Superior temporal gyrus (tissue), 1 donor: ENCODE results near the gene TMEM11.
"Not testable (repeated sequence)": the region's sequence is repeated elsewhere in the genome, so short reads cannot be mapped to it uniquely, and the experiment has no call there.

ENCODE experiments used
- DNase-seq: peaks from one replicate; pipeline ENCODE4 v3.0.0-alpha.2; 2016; ENCODE audit errors: extremely low spot score

The TMEM11 gene

DNA sequence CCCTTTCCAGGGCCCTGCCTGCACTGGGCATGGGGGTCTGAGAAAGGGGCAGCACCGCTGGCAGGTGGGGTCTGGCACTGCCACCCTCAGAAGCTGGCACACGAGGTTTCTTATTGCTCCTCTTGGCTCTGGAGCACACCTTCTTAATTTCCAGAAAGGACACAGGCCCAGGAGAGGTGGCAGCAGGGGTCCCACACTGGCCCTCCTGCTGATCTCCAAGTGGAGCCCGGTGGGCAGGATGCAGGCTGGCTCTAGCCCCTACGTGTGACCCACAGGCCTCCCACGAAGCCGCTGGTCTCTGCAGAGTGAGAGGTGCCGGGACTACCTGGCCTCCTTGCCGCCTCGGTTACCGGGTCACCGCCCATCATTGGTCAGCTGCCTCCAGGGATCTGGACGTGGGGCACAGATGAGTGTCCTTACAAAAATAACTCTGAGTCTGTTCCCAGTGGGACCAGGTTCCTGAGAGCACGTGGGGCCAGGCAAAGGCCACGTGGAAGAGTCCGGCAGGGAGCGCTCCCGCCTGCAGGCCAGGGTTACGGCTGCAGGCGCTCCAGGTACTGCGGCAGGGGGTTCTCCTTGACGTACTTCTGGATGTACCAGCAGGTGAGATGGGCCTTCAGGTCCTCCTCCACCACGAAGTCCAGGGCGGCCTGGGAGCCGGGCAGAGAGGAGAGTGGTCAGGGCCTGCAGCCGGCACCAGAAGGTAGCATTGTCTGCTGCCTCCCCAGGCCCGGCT lies 29.0 kb upstream of the TMEM11 start:
- DNase-seq: no peak

DNA sequence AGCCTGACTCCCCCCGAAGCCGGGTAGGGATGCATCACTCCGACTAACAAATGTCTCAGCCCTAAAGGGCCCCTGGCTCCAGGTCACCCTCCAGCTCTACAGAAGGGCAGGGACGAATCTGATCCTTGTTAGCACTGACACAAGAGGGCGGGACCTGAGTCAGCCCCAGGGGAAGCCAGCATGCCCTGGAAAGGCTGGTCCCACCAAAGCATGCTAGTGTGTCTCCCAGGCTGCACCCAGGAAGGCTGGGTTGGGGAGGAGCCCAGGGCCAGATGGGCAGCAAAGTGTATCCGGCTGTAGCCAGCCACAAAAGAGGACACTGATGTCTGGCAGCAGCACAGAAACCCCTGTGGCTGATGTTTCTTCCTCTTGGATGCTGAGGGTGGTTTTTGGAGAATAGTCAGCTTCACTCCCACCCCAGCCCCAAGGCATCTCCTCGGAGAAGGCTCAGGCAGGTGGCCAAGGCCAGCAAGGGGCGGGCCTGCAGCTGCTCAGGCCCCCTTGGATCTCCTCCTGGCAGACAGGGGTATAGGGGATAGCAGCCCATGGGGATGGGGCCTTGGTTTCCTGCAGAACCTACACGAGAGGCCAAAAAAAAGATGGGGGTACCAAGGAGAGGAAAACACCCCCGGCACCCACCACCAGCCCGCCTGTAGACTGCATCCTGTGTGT lies 28.2 kb upstream of the TMEM11 start:
- no peak for DNase-seq

- DNase-seq: no peak
These were observed 27.6 kb upstream of the TMEM11 start for GRCh38 chr17:21241564-21241963.

DNA sequence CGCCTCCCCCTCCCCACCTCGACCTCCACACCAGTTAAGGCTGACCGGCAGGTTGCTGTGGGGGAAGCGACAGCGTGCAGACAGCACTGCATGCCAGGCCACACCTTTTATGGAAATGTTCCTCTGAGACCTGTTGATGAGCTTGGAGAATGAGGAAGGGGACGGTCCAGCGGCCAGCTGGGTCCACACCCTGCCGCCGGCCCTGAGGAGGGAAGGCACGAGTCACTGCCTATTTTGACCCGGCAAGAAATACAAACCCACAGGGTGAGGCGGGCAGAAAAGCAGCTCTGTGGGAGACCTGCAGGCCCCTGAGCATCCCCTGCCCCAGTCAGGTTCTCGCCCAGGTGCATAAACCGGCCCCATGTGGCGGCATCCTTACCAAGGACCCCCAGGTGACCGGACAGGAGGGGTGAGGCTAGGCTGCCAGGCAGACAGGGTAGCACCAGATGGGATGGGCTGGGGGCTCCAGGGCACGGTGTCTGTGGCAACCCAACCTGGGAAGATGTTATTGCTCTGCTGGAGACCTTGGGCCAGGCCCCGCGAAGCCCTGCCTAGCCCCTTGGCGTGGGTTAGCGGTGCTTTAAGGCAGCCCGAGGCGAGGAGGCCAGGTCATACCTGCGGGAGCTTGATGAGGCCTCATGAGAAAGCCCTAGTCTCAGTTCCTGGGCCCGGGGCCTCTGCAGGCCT lies 26.6 kb upstream of the TMEM11 start:
- no peak for DNase-seq

DNA sequence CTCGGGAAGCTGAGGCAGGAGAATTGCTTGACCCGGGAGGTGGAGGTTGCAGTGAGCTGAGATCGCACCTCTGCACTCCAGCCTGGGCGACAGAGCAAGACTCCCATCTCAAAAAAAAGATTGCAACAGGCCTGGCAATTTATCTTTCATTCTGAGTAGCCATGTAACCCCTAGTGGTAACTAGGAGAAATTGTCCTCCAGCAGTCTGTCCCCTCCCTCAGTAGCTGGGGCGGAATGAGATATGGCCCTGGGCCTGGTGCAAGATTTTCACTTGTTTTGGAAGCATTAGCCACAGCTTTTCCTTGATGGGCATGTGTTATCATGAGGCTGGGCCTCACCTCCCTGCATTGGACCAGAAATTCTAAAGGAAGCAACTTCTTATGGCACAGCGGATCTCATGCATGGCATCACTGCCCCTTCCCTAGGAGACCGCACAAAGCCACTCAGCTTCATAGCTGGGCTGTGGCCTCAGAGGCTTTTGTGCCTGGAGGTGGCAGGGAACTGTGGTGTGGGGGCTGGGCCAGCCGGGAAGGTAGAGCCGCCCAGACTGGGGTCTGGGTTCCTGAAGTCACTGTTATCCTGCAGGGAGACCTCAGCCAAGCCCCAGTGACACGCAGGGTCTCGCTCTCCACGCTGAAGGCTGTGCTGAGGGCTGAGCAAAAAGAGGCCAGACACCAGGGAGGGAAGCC lies 25.9 kb upstream of the TMEM11 start:
- DNase-seq: peak; percentile 22

DNA sequence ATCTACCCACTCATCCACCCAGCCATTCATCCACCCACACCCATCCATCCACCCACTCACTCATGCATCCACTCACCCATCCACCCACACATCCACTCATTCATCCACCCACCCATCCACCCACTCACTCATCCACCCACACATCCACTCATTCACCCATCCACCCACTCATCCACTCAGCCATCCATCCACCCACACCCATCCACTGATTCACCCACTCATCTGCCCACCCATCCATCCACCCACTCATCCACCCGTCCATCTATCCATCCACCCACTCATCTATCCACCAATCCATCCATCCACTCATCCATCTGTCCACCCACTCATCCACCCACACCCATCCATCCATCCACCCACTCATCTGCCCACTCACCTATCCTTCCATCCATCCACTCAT lies 22.0 kb upstream of the TMEM11 start:
- DNase-seq: no peak

DNA sequence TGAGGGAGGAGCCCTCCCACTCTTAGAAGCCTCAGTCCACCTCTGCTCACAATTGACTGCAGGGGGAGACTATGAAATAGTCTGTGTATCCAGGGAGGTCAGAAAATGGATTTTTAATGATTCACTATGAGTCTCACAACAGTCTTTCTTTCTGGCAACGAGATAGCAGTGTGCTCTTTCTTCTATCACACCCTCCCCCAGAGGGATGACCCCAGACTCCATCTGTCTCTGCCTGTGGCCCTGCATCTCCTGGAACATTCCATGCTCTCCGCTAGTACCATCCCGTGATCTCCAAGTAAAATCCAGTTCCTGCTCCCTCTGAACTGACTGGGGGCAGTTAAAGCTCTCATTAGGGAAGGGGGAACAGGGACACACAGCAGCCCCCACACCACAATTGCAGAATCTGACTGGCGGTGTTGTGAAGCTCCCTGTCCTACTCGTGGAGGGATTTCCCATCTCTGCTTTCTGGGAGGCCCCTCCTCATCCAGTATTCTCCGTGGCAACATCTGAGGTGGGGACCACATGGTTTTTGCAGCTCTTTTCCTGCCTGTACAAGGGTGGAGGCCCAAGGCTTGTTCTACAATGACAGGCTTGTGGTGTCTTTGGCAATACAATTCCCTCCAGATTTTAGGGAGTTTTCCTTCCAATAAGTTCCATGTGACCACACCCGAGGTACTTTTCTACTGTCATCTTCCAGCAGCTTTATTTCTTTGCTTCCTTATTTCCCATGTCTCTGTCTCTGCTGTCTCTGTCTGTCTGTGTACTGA lies 19.8 kb upstream of the TMEM11 start:
- DNase-seq: no peak

DNA sequence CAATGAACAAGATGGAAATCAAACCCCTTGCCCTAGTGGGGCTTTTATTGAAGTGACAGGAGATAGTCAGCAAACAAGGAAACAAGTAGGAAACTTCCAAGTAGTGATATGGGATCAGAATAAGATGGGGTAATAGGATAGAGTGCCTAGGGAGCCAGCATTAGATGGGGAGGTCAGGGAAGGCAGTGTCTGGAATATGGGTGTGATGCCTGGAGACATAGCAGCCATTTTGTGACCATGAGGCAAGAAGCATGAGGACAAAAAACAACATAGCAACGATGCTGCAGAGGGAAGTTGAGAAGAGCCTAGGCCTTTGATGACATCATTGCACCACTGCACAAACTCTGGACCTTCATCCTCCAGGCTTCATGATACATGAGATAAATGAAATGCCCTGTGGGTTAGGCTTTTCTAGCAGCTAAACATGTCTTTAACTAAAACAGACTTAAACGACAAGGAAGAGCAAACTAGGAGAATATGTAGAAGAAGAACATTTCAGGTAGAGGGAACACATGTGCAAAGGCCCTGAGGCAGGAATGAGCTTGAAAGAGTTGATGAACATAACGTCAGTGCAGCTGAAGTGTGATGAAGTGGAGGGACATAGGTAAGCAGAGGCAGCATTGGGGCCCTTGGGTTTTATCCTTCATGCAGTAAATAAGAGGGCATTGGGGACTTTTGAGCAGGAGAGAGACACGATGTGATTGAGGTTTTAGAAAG lies 18.2 kb upstream of the TMEM11 start:
- DNase-seq: no peak

GRCh38 chr17:21231533-21231932 lies 17.6 kb upstream of the TMEM11 start:
- no peak for DNase-seq

GRCh38 chr17:21228845-21229244 lies 14.9 kb upstream of the TMEM11 start:
- DNase-seq: no peak

DNA sequence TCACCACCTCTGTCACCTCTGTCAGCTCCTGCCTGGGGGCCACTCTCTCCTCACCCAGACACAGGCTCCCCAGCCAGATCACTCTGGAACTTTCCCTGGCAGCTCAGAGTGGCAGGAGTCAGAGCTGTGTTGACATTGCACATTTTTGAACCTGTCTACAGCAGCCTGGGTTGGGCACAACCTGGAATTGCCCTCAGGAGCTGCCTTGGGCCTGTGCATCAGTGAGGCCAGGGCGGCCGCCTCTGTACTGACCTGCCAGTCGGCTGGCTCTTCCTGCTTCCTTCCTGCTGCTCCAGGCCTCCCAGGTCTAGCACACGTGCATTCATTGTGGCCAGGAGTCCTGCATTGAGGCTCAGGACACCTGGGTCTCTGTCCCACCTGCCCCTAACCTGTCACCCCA lies 14.2 kb upstream of the TMEM11 start:
- no peak for DNase-seq

- DNase-seq: not testable (repeated sequence)
These were observed 13.3 kb upstream of the TMEM11 start for GRCh38 chr17:21227277-21227676.

DNA sequence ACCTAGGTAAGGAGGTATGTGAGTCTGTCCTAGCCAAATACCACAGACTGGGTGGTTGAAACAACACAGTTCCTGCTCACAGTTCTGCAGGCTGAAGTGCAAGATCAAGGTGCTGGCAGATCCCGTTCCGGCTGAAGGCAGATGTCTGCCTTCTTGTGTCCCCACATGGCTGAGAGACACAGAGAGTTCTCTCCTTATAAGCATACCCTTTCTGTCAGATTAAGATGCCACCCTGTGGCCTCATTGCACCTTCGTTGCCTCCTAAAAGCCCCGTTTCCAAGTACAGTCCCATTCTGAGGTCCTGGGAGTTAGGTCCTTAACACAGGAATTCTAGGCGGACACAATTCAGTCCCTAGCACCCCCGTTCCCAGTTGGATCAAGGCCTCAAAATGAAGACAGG lies 9.1 kb upstream of the TMEM11 start:
- DNase-seq: no peak

DNA sequence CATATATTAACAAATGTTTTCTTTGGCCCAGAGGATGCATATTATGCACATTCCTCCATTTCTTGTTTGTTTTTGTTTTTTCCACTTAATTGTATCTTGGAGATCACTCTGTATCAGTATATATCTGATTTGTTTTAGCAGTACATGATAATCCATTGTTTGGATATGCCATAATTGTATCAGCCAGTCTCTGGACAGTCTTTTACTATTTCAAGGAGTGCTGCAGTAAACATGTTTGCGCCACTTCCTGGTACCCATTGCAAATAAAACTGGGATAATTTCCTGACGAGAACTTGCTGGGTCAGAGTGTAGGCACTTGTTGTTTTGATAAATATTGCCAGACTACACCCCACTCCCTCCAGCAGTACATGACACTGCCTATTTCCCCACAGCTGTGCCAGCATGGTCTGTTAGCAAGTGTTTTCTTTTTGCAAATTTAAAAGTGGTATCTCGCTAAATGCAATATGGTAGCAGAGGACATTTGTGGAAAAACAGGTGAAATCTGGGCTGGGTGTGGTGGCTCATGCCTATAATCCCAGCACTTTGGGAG lies 4.9 kb upstream of the TMEM11 start:
- no peak for DNase-seq

DNA sequence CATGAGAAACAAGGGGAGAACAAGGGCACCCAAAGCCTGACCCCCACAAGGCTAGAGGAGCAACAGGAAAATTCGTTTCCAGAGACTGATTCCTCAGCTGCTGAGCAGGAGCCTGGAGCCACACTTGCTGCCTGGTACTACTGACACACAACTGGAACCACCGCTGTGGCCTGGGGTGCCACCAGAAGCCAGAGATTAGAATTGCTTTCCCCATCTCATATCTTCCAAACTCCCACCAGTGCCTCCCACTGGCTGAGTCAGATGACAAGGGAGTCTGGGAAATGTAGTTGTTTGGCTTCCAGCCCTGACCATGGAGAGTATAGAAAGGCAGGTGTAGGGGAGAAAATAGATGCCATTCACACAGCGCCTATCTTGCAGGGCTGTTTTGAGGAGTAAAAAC lies 4.1 kb upstream of the TMEM11 start:
- DNase-seq: peak; percentile 11

GRCh38 chr17:21217346-21217745 lies 3.4 kb upstream of the TMEM11 start:
- no peak for DNase-seq

DNA sequence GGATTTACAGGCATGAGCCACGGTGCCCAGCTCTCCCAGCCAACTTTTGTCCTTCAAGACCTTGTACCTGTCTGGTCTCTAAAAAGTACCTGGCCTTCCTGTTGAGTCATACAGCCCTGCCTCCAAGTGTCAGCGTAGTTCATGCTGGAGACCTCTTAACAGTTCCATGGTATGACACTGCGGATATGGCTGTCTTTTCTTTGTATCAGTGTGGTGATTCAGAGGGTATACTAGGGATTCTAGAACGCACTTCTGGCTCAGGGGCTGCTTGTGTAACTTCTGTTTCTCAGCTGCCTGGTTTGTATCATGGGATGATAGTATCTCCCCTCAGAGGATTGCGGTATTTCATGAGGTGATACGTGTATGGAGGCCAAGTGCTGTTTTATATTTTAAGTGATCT lies 2.0 kb upstream of the TMEM11 start:
- DNase-seq: no peak

DNA sequence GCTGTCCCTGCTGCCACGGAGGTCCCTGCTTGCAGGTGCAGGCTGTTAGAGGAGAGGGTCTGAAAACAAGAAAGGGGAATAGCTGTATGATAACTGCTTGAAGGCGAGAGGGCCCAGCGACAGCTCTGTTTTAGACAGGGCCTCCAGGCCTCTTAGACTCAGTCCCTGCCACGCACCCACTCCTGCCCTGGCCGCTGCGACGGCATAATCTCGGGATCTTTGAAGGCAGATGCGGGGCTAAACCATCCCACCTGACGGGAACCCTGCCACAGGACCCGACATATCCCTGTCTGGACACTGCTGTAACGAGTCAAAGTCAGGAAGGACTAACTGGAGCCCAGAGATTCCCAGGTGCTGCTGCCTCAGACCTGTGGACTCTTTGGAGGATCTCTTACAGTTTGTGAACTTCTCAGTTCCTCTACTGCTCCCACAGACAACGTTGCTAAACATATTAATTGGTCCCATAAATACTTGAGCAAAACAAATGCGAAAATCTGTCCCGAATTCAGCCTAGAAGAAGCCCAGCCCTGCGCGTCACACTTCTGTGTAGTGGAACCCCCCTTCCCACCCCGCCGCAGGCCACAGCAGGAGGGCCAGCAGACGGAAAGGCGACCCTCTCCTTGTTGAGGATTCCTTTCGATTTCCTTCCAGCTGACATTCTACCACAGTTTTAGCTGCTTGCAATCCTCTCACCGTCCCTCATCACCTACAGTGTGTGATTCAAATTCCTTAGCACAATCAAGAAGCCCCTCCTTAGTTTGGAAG lies 998 bp upstream of the TMEM11 start:
- no peak for DNase-seq

GRCh38 chr17:21213638-21214014 lies 335 bp downstream of the TMEM11 start:
- no peak for DNase-seq
